CD4-positive, alpha-beta T cell treated with Interleukin-17A for 4 hours (primary cell): ENCODE measurements around the gene GPR89A.
"Not testable (repeated sequence)": the region's sequence is repeated elsewhere in the genome, so short reads cannot be mapped to it uniquely, and the experiment has no call there.

ENCODE experiments used
- DNase-seq: peaks from one replicate; pipeline ENCODE4 v3.0.0-alpha.2; 2020; ENCODE audit warnings: mixed read lengths

Gene GPR89A

DNA sequence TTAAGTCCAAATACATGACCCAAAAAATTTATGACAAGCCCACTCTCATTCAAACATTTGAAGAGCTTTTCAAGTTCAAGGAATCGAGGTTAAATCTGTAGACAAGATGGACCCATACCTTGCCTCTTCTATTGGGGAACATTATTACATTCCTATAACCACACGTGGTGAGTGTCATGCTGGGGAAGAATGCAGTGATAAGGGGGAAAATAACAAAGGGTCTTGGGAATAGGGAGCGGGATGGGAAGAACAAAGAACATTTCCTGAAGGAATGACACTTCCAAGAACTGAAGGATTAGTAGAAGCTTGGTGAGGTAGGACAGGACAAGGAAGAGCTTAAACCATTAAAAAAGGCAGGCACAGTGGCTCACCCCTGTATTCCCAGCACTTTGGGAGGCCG is 80.5 kb downstream of the GPR89A start:
- DNase-seq, result no peak

GRCh38 chr1:145688924-145689323 is 81.1 kb downstream of the GPR89A start:
- DNase-seq, result no peak

- DNase-seq, result no peak
These were observed 82.1 kb downstream of the GPR89A start for GRCh38 chr1:145689922-145690321.

DNA sequence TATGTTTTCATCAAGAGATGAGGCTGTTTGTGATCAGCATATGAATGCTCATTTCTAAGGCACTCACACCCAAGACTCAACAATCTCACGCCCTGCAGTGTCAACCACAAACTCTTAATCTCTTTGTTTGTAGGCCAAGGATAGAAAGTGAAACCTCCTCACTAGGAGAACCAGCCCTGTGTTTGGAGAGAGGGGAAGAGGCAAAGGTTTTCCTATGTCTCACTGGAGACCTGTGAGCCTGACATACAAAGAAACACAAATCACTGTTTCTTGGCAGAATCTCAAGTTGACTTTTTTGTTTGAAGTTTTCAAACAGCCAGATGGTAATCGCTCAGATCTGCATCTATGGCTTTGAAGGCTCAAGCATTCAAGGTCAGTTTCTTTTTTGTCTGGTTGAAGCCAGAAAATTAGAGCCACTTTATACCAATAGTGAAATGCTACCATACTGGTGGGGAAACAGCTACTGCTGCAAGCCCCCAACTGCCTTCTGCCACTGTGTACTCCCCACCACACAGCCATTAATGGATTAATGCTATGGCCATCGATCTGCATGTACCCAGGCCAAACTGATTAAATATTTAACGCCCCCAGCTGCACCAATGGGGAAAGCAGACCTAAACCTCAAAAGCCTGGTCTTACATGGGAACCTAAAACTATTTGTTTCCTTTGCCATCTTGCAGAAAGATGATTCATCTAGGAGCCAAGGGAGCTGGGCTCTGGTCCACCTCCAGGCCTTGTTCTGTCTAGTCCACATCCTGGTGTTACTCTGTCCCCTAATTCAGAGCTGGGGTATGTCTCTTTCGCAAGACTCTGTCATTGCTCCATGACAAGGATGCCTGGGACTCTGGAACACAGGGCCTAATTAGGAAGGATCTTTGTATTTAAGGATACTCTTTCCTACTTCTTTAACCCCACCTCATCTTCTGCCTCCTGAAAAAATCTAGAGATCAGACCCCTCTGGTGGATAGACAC is 83.1 kb downstream of the GPR89A start:
- peak; percentile 30 for DNase-seq

DNA sequence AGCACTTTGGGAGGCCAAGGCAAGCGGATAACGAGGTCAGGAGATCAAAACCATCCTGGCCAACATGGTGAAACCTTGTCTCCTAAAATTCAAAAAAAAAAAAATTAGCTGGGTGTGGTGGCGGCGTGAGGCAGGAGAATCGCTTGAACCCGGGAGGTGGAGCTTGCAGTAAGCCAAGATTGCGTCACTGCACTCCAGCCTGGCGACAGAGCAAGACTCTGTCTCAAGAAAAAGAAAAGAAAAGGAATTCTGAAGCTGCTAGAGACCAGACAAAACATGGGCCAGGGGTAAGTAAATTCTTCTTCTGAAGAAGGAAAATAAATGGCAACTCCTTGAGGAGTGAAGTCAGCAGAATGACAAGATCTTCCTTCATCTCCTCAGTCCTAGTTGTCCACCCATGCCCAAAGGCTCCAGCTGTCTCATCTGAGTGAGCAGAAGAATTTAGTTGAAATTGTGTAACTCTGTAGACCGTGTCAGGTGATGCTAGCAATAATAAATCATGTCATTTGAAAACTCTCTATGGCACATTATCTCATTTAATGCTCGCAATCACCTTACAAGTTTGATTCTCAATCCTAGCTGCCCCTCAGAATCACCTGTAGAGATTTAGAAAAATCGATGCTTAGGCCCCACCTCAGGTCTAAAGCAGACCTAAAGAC is 85.1 kb downstream of the GPR89A start:
- no peak for DNase-seq

DNA sequence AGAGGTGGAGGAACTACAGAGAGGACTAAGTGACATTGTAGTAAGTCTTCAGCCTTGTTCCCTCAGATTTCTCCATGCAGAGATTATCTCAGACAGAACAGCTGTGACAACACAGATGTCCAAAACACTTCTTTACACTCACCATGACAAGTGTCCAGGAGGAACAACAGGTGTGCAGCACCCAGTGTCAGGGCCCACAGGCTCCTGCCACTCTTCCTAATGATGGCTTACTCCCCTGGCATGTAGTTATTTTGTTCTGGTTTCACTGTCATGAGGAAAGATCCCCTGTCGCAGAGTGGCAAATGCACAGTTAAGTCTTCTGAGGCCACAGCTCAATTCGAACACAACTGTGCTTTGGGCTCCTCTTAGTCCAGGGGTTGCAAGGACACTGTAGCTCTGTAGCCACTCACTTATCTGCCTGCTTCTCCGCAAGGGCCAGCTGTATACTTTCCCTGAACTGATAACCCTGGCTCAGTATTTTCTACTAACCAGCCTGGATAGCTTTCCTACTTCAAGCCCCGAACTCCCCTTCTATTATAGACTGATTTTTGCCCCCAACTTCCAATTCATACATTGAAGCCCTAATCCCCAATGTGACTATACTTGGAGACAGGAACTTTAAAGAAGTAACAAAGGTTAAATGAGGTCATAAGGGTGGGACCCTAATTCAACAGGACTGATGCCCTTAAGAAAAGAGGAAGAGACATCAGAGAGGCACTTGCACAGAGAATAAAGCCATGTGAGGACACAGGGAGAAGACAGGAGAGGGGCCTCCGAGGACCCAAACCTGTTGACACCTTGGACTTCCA is 88.2 kb downstream of the GPR89A start:
- no peak for DNase-seq

GRCh38 chr1:145696630-145696960 is 88.8 kb downstream of the GPR89A start:
- no peak for DNase-seq

DNA sequence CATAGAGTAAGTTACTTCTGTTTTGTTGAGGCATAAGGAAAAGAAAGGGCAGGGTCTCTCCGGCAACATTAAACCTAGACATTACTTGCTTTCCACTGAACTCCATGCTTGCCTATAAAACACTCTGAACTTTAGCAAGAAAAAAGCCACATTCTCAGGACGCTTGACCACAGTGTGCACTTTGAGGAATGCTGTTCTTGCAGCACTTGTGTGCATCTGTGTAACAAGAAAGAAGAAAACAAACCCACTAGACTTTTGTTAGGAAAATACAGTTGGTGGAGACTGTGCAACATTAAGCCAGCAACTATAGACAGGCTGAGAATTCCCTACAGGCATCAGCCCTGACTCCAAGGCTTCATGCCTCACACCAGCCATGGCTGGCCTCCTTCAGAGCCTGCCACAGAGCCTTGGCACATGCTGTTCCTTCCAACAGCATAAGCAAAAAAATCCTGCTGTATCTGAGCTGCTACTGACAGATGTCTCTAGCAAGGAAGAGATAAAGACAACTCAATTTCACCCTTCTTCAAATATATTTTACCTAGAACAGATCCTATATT is 93.6 kb downstream of the GPR89A start:
- no peak for DNase-seq

- DNase-seq, result no peak
These were observed 94.3 kb downstream of the GPR89A start for GRCh38 chr1:145702052-145702451.

- no peak for DNase-seq
These were observed 95.0 kb downstream of the GPR89A start for GRCh38 chr1:145702826-145703225.

- no peak for DNase-seq
These were observed 97.8 kb downstream of the GPR89A start for GRCh38 chr1:145705622-145706021.

GRCh38 chr1:145706086-145706664 is 98.4 kb downstream of the GPR89A start:
- DNase-seq, result no peak

- no peak for DNase-seq
These were observed 99.5 kb downstream of the GPR89A start, which contains the start of gene PDZK1 for GRCh38 chr1:145707183-145707867. Gene PDZK1 (minus strand): TSS chr1:145707368. CDS start chr1:145688021, 19,347 bp downstream.

- no peak for DNase-seq
These were observed 100.3 kb downstream of the GPR89A start for GRCh38 chr1:145708063-145708462.

GRCh38 chr1:145710291-145711027 is 102.7 kb downstream of the GPR89A start:
- DNase-seq, result no peak

- no peak for DNase-seq
These were observed 103.4 kb downstream of the GPR89A start for GRCh38 chr1:145711213-145711651.

GRCh38 chr1:145714524-145715111 is 106.8 kb downstream of the GPR89A start:
- DNase-seq, result no peak

DNA sequence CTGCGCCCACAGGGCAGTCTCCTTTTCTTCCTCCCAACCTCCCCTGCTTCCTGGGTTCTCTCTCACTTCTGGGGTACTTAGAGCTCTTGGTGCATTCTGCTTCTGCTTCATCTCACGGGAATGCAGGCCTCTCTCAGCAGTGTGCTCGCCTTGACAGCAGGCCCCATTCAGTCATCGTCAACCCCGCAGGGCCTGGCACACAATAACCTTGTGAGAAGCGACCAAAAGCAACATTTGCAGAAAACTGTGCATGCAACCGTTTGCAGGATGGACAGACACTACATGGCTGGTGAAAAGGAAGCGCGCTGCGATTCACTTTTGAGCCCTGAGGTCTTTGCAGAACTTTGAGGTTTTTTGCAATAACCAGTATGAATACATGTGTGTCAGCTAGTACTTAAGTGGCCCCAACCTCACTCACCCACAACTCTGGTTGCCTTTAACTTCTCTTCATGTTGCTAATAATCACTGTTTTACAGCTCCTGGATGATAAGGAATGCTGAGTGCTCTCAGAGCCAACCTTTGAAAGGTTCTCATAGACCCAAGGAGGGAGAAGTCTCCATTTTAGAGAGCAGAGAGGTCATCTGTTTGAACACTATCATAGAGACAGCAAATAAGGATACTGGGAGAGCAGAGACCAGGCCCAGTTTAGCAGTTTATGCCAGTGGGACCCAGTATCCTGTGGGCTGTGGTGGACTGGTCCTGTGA is 109.0 kb downstream of the GPR89A start:
- DNase-seq, result no peak

GRCh38 chr1:145717833-145718232 is 110.0 kb downstream of the GPR89A start:
- no peak for DNase-seq

DNA sequence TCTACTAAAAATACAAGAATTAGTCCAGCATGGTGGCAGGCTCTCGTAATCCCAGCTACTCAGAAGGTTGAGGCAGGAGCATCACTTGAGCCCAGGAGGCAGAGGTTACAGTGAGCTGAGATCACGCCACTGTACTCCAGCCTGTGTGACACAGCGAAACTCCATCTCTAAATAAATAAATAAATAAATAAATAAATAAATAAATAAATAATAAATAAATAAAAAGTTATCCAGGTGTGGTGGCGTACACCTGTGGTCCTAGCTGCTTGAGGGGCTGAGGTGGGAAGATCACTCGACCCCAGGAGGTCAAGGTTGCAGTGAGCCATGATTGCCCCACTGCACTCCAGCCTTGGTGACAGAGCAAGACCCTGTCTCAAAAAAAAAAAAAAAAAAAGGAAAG is 110.7 kb downstream of the GPR89A start:
- not testable (repeated sequence) for DNase-seq
